HG03108 (cell line): ENCODE results near the gene ISY1.
"Not testable (repeated sequence)": the region's sequence is repeated elsewhere in the genome, so short reads cannot be mapped to it uniquely, and the experiment has no call there.

ENCODE experiments used
- ATAC-seq: cut with Tn5 transposase; IDR thresholded peaks from one replicate; pipeline ENCODE4 v1.9.1; 2021; ENCODE audit warnings: moderate library complexity; ENCODE audit not compliant: unreplicated experiment

The ISY1 gene

GRCh38 chr3:129121016-129121791, 39.7 kb downstream of the ISY1 start:
- ATAC-seq: no peak

- ATAC-seq: peak; percentile 74
These were observed 40.4 kb downstream of the ISY1 start for GRCh38 chr3:129120254-129121004.

GRCh38 chr3:129119365-129120100, 41.3 kb downstream of the ISY1 start:
- ATAC-seq: no peak

- no peak for ATAC-seq
These were observed 42.1 kb downstream of the ISY1 start for GRCh38 chr3:129118745-129119144.

- no peak for ATAC-seq
These were observed 43.7 kb downstream of the ISY1 start for GRCh38 chr3:129117134-129117533.

- ATAC-seq: no peak
These were observed 44.3 kb downstream of the ISY1 start for GRCh38 chr3:129116482-129116946.

- no peak for ATAC-seq
These were observed 46.4 kb downstream of the ISY1 start for GRCh38 chr3:129114455-129114854.

- no peak for ATAC-seq
These were observed 48.4 kb downstream of the ISY1 start for GRCh38 chr3:129112308-129113052.

- ATAC-seq: not testable (repeated sequence)
These were observed 49.6 kb downstream of the ISY1 start for GRCh38 chr3:129111076-129111780.

- no peak for ATAC-seq
These were observed 53.1 kb downstream of the ISY1 start for GRCh38 chr3:129107793-129108192.

GRCh38 chr3:129106866-129107565, 53.8 kb downstream of the ISY1 start:
- no peak for ATAC-seq

- ATAC-seq: no peak
These were observed 54.5 kb downstream of the ISY1 start for GRCh38 chr3:129106320-129106719.

GRCh38 chr3:129105862-129106261, 55.0 kb downstream of the ISY1 start:
- ATAC-seq: no peak

GRCh38 chr3:129104498-129105079, 56.3 kb downstream of the ISY1 start:
- ATAC-seq: no peak

GRCh38 chr3:129104051-129104450, 56.8 kb downstream of the ISY1 start:
- no peak for ATAC-seq

- ATAC-seq: no peak
These were observed 57.6 kb downstream of the ISY1 start for GRCh38 chr3:129103296-129103695.

- ATAC-seq: no peak
These were observed 59.3 kb downstream of the ISY1 start for GRCh38 chr3:129101370-129102138.

- ATAC-seq: no peak
These were observed 60.6 kb downstream of the ISY1 start for GRCh38 chr3:129100274-129100673.
